Measurements from ENCODE around the gene OS9. TPM values are rescaled to one million over a fixed set of nuclear protein-coding genes. Genes with fewer than 3 reads are reported as not detected.
"Not testable (repeated sequence)": the region's sequence is repeated elsewhere in the genome, so short reads cannot be mapped to it uniquely, and the experiment has no call there.

OS9 gene
- total RNA-seq, 1 experiment from 2014 or later = 186 TPM

DNA sequence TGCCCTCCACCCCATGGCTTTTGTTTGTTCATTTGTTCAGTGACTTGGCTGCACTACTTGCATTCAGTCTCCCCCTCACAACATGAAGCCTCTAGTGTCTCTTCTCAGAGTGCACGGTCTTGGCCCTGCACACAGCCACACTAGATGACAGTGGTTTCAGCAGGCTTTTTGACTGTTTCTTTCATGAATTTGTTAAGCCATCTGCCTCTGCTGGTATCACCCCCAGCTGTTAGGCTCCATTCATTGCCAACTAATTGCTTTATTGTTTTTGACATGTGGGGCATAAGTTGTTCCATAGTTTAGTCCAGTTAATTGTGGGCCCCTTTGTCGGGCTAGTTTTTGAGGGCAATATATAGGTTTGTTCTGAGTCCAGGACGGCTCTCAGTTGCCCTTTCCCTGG, 18.8 kb downstream of the OS9 start:
- TF ChIP-seq CTCF (IDR thresholded peaks at IDR 0.05) (no peak), SIN3A (IDR thresholded peaks at IDR 0.05; ENCODE audit: borderline replicate concordance, insufficient read depth, low read depth, low read length) (no peak), POLR2AphosphoS5 (IDR thresholded peaks at IDR 0.05; ENCODE audit: low read depth, low read length) (no peak), TCF7L2 (IDR thresholded peaks at IDR 0.05; ENCODE audit: low read depth, low read length) (no peak)
- TF ChIP-seq, protein P1, sequence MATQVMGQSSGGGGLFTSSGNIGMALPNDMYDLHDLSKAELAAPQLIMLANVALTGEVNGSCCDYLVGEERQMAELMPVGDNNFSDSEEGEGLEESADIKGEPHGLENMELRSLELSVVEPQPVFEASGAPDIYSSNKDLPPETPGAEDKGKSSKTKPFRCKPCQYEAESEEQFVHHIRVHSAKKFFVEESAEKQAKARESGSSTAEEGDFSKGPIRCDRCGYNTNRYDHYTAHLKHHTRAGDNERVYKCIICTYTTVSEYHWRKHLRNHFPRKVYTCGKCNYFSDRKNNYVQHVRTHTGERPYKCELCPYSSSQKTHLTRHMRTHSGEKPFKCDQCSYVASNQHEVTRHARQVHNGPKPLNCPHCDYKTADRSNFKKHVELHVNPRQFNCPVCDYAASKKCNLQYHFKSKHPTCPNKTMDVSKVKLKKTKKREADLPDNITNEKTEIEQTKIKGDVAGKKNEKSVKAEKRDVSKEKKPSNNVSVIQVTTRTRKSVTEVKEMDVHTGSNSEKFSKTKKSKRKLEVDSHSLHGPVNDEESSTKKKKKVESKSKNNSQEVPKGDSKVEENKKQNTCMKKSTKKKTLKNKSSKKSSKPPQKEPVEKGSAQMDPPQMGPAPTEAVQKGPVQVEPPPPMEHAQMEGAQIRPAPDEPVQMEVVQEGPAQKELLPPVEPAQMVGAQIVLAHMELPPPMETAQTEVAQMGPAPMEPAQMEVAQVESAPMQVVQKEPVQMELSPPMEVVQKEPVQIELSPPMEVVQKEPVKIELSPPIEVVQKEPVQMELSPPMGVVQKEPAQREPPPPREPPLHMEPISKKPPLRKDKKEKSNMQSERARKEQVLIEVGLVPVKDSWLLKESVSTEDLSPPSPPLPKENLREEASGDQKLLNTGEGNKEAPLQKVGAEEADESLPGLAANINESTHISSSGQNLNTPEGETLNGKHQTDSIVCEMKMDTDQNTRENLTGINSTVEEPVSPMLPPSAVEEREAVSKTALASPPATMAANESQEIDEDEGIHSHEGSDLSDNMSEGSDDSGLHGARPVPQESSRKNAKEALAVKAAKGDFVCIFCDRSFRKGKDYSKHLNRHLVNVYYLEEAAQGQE (IDR thresholded peaks at IDR 0.05; ENCODE audit: insufficient read depth in 1 of 2, low read depth in 2 of 2, low read length in 1 of 2) = no peak
- DNase-seq (ENCODE audit: low read depth, low spot score) = no peak
- no peak for ATAC-seq
- H3K27me3 ChIP-seq (ENCODE audit: control insufficient read depth, insufficient read depth, low read length) = no peaks in the 10 kb centered on the region
- no TSS peak for BruUV-seq (replicated peaks)
- H3K4me1 ChIP-seq (ENCODE audit: control insufficient read depth, insufficient read depth, low read length) = no peaks in the 10 kb centered on the region
- no peak overlapping the region for H3K4me3 ChIP-seq (ENCODE audit: low read depth in 2 of 2, low read length in 2 of 2)
- no peaks in the 10 kb centered on the region for H3K9me3 ChIP-seq (ENCODE audit: control insufficient read depth, insufficient read depth, low read depth, low read length)
- in situ Hi-C loops (cut with HindIII; ENCODE audit: low pct_unique_long_range_greater_than_20kb, low sequenced_read_pairs) = no loop called here
- H3K27ac ChIP-seq (ENCODE audit: low read length) = no peak overlapping the region
- CTCF ChIA-PET = interaction anchor here (0.7 kb wide), 1 partner anchor 8 kb away, joined by 3 read pairs; no protein-coding TSS in a partner anchor
- POLR2A ChIA-PET = no interaction called here
- intact Hi-C loops (cut with micrococcal nuclease; ENCODE audit: unreplicated experiment) = no loop called here
- H3K36me3 ChIP-seq (ENCODE audit: control insufficient read depth, insufficient read depth, low read length) = no peaks in the 10 kb centered on the region; the same call in 1 of the 2 replicates

DNA sequence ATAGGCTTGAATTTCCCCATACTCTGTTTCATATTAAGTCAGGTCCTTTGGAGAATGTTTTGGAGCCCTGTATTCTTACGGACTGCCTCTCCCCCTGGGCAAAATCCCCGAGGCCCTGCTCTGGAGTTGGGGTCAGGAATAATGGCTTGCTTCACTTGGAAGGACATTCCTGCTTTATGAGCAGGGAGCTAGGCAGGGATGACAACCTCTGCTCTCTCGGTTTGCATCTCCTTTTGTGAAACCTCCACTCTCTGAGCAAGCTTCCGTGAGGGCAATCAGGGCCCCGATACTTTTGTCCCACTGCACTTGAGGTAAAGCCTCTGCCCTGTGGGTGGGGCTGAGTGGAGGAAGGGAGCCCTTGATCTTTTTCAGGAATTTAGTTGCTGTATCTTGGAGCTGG, 19.3 kb downstream of the OS9 start:
- DNase-seq (ENCODE audit: low read depth, low spot score) (no peak), ATAC-seq (no peak)
- Histone ChIP-seq H3K4me1 (ENCODE audit: control insufficient read depth, insufficient read depth, low read length) (no peaks in the 10 kb centered on the region), H3K27ac (ENCODE audit: low read length) (no peak overlapping the region), H3K36me3 (ENCODE audit: control insufficient read depth, insufficient read depth, low read length) (no peaks in the 10 kb centered on the region; the same call in 1 of the 2 replicates), H3K9me3 (ENCODE audit: control insufficient read depth, insufficient read depth, low read depth, low read length) (no peaks in the 10 kb centered on the region), H3K27me3 (ENCODE audit: control insufficient read depth, insufficient read depth, low read length) (no peaks in the 10 kb centered on the region), H3K4me3 (ENCODE audit: low read depth in 2 of 2, low read length in 2 of 2) (no peak overlapping the region)
- BruUV-seq (replicated peaks) = no TSS peak
- CTCF ChIA-PET = no interaction called here
- in situ Hi-C loops (cut with HindIII; ENCODE audit: low pct_unique_long_range_greater_than_20kb, low sequenced_read_pairs) (no loop called here), intact Hi-C loops (cut with micrococcal nuclease; ENCODE audit: unreplicated experiment) (no loop called here)
- TF ChIP-seq, protein P1 (IDR thresholded peaks at IDR 0.05; ENCODE audit: insufficient read depth in 1 of 2, low read depth in 2 of 2, low read length in 1 of 2) = no peak
- no peak for TF ChIP-seq SIN3A (IDR thresholded peaks at IDR 0.05; ENCODE audit: borderline replicate concordance, insufficient read depth, low read depth, low read length)
- no peak for TF ChIP-seq CTCF (IDR thresholded peaks at IDR 0.05)
- TF ChIP-seq TCF7L2 (IDR thresholded peaks at IDR 0.05; ENCODE audit: low read depth, low read length) = no peak
- TF ChIP-seq POLR2AphosphoS5 (IDR thresholded peaks at IDR 0.05; ENCODE audit: low read depth, low read length) = no peak
- POLR2A ChIA-PET = no interaction called here

DNA sequence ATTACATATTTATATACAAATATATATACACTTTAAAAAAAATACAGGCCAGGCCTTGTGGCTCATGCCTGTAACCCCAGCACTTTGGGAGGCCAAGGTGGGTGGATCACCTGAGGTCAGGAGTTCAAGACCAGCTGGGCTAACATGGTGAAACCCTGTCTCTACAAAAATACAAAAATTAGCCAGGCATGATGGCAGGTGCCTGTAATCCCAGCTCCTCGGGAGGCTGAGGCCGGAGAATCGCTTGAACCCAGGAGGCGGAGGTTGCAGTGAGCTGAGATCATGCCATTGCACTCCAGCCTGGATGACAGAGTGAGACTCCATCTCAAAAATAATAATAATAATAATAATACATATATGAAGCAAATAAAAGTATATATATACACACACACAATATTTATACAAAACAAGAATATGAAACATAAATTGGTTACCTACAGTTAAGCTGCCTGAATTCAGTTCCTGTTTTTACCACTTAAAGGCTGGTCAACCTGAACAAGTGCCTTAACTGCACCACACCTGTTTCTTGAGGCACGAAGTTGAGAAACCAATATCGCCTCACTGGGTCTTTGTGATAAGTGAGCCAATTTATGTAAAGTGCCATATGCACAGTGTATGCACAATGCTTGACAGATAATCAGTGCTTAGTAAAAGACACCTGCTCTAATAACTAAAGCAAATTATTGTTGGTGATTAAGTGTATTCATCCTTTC, 21.3 kb downstream of the OS9 start:
- H3K4me3 ChIP-seq (ENCODE audit: low read depth in 2 of 2, low read length in 2 of 2); intact Hi-C loops (cut with micrococcal nuclease; ENCODE audit: unreplicated experiment); BruUV-seq (replicated peaks); H3K27me3 ChIP-seq (ENCODE audit: control insufficient read depth, insufficient read depth, low read length); H3K36me3 ChIP-seq (ENCODE audit: control insufficient read depth, insufficient read depth, low read length); POLR2A ChIA-PET; DNase-seq (ENCODE audit: low read depth, low spot score); CTCF ChIA-PET; H3K9me3 ChIP-seq (ENCODE audit: control insufficient read depth, insufficient read depth, low read depth, low read length); in situ Hi-C loops (cut with HindIII; ENCODE audit: low pct_unique_long_range_greater_than_20kb, low sequenced_read_pairs); H3K27ac ChIP-seq (ENCODE audit: low read length); H3K4me1 ChIP-seq (ENCODE audit: control insufficient read depth, insufficient read depth, low read length); ATAC-seq: not testable (repeated sequence)
